D721Med (cell line): ENCODE measurements around the gene ACTMAP.

ENCODE experiments used
- DNase-seq: peaks from one replicate; pipeline ENCODE4 v3.0.0; 2011; ENCODE audit warnings: low spot score; ENCODE audit not compliant: insufficient read length
- FAIRE-seq: peaks from 2 replicates; lab custom pipeline; 2011; peaks lifted over from hg19 to GRCh38; lab: Jason Lieb, UNC
- TF ChIP-seq, protein P1 (sequence below): IDR thresholded peaks from 2 replicates; pipeline ENCODE4 v1.5.1; 2012; ENCODE audit warnings: mild to moderate bottlenecking, control low read depth; ENCODE audit not compliant: insufficient read depth; ENCODE audit errors: missing control alignments

The ACTMAP gene

DNA sequence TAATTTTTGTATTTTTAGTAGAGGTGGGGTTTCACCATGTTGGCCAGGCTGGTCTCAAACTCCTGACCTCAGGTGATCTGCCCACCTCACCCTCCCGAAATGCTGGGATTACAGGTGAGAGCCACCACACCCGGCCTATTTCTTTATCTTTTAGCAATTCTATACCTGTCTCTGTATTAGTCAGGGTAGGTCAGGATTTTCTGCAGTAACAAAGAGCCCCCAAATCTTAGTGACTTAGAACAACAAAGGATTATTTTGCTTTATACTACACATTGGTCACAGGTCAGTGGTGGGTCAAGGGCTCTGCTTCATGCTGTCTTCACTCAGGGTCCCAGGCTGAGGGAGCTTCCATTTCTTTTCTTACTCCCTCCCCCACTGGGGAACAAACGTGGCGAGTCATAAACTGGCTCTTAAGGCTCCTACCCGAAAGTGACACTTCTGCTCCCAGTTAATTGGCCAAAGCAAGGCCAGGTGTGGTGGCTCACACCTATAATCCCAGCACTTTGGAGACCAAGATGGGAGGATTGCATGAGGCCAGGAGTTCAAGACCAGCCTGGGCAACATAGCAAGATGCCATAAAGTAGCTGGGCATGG lies 26.5 kb downstream of the ACTMAP start:
- FAIRE-seq = no peak

DNA sequence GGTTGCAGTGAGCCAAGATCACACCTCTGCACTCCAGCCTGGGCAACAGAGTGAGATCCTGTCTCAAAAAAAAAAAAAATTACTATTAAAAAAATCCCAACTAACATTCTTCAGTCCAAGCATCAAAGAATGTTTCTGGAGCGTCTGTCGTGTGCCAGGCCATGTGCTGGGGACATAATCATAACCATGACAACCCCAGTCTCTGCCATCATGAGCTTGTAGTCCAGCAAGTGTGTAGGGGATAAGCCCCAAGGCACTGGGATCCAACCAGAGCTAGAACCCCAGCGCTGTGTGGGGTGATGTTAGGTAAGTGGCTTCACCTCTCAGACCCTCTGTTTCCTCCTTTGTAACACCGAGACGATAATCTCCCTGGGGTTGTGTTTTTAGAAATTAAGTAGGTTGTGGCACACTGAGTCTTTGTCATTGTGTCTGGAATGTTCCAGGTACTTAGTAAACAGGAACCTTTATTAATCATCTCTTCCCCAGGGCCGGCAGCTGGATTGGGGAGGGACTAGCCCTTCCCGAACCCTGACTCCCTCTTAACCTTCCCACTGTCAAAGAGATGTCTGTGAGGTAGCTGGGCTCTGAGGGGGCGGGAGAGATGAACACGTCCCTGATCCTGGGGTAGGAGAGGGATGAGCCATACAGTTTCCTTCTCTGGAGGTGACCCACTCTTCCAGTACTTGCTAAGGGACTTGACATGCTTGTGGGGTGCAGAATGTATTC lies 28.2 kb downstream of the ACTMAP start:
- TF ChIP-seq, protein P1, sequence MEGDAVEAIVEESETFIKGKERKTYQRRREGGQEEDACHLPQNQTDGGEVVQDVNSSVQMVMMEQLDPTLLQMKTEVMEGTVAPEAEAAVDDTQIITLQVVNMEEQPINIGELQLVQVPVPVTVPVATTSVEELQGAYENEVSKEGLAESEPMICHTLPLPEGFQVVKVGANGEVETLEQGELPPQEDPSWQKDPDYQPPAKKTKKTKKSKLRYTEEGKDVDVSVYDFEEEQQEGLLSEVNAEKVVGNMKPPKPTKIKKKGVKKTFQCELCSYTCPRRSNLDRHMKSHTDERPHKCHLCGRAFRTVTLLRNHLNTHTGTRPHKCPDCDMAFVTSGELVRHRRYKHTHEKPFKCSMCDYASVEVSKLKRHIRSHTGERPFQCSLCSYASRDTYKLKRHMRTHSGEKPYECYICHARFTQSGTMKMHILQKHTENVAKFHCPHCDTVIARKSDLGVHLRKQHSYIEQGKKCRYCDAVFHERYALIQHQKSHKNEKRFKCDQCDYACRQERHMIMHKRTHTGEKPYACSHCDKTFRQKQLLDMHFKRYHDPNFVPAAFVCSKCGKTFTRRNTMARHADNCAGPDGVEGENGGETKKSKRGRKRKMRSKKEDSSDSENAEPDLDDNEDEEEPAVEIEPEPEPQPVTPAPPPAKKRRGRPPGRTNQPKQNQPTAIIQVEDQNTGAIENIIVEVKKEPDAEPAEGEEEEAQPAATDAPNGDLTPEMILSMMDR = no peak
- no peak for FAIRE-seq
- DNase-seq = no peak

More for the DNA sequence above, 26.5 kb downstream of the ACTMAP start:
- TF ChIP-seq, protein P1 = no peak
- DNase-seq = no peak

DNA sequence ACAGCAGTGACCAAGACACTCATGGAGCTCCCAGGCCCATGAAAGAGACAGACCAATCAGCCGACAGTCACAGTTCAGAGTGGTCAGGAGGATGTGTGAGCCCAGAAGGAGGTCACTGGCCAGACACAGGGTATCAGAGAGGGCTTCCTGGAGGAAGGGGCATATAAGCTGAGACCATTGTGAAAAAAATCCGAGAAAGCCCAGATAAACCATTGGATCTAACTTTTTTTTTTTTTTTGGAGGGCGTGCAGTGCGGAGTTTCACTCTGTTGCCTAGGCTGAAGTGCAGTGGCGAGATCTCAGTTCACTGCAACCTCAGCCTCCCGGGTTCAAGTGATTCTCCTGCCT lies 29.2 kb downstream of the ACTMAP start:
- no peak for DNase-seq
- no peak for FAIRE-seq
- TF ChIP-seq, protein P1 = no peak

DNA sequence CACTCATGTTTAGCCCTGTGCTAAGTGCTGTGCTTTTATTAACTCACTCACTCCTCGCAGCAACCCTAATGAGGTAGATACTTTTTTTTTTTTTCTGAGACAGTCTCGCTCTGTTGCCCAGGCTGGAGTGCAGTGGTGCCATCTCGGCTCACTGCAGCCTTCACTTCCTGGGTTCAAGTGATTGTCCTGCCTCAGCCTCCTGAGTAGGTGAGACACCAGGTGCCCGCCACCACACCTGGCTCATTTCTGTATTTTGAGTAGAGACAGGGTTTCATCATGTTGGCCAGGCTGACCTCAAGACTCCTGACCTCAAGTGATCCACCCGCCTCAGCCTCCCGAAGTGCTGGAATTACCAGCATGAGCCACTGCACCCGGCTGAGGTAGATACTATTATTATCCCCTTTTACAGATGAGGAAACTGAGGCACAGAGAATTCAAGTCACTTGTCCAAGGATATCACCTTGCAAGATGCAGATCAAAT lies 30.8 kb downstream of the ACTMAP start:
- no peak for DNase-seq
- TF ChIP-seq, protein P1 = no peak
- no peak for FAIRE-seq

DNA sequence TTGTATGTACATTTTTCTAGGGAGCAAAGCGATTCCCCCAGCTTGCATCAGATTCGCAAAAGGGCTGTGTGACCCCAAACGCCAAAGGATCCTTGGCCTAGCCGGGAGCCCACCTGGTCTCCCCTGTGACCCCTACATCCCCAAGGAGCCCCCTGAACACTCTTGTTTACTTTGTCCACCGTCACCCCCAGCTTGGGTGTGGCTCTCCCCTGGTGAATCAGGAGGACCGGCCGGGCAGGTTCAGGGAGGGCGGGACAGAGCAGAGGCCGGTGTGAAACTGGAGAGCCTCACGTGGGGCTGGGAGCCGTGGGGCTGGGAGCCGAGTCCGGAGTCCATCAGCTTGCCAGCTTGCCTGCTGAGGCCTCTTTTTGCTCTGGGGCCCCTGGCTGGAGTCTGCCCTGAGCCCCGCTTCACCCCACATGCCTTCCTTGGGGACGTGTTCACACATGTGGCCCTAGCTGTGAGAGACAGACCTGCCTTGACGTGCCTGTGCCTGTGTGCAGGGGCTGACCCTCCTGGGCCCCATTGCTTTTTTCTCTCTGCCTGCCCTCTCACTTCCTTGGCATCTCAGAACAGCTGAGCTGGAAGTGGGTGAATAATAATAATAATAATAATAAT lies 31.4 kb downstream of the ACTMAP start:
- TF ChIP-seq, protein P1 = no peak
- DNase-seq = no peak
- no peak for FAIRE-seq

DNA sequence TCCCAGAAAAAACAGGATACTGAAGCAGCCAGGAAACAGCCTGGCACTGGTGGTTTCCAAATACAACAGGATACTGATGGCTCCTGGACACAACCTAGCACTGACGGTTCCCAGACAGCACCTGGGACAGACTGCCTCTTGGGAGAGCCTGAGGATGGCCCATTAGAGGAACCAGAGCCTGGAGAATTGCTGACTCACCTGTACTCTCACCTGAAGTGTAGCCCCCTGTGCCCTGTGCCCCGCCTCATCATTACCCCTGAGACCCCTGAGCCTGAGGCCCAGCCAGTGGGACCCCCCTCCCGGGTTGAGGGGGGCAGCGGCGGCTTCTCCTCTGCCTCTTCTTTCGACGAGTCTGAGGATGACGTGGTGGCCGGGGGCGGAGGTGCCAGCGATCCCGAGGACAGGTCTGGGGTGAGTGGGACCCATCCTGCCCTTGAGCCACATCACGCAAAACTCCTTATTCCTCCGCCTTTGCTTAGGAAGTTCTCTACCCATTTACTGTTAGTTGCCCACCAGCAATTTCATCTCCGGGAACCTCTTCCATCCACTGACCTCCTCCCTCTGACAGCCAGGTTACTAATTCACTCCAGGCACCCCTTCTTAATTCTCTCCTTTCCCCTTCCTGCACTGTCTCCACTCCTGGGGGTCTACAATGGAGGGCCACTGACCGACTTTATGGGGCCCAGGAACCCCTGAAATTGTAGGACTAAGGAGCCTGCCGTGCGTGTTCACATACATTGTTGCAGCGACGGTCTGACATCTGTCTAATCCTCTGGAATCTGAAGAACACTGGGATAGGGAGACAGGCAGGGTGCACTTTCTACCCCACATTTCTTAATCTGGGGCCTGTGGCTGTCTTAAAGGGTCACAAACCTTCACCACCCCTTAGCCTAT lies 32.1 kb downstream of the ACTMAP start:
- DNase-seq (no peak), FAIRE-seq (no peak)
- TF ChIP-seq, protein P1 = no peak
